Measurements from ENCODE around the gene CYP3A7. TPM values are rescaled to one million over a fixed set of nuclear protein-coding genes. Genes with fewer than 3 reads are reported as not detected.

The CYP3A7 gene
- total and polyA plus RNA-seq, 9 donors: 0.04 to 0.36 (median 0.29) TPM; not detected in 3

DNA sequence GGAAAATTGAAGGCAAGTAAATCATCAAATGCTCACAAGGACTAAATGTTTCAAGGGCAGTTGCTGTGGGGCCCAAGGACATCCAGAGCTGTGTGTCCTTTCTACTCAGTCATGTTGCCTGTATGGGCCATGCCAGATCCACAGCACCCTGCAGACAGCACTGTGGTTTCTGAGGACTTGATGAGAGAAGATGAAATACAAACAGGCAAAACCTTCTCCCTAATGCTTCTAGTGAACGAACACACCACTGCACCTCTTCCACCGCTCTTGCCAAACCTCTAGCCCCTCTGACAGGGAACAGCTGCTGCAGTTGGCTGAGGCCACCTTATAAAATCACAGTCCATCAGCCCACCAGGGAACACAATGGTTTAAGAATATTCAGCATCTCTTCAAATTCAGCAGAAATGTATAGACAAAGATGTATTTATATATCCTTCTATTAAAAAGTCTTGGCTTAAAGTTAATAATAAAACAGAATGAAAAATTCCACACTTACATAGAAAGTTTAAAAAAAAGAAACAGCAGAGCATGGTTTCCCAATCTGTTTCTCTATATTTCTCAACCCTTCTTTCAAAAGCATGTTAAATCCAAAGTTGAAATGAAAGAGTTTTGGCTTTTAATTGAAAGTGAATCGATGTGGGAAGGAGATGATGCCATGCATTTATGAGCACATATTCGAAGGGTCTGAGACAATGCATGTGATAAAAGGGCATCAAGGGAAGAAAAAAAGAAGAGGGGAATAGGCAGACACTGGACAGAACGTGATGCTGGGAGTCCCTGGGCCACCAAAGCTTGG lies 14.0 kb downstream of the CYP3A7 start:
- TF ChIP-seq EP300 (IDR thresholded peaks at IDR 0.05) (no peak), POLR2A (IDR thresholded peaks at IDR 0.05) (no peak)
- TF ChIP-seq, protein P1, sequence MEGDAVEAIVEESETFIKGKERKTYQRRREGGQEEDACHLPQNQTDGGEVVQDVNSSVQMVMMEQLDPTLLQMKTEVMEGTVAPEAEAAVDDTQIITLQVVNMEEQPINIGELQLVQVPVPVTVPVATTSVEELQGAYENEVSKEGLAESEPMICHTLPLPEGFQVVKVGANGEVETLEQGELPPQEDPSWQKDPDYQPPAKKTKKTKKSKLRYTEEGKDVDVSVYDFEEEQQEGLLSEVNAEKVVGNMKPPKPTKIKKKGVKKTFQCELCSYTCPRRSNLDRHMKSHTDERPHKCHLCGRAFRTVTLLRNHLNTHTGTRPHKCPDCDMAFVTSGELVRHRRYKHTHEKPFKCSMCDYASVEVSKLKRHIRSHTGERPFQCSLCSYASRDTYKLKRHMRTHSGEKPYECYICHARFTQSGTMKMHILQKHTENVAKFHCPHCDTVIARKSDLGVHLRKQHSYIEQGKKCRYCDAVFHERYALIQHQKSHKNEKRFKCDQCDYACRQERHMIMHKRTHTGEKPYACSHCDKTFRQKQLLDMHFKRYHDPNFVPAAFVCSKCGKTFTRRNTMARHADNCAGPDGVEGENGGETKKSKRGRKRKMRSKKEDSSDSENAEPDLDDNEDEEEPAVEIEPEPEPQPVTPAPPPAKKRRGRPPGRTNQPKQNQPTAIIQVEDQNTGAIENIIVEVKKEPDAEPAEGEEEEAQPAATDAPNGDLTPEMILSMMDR (IDR thresholded peaks at IDR 0.05): no peak
- WGBS, 3 donors: 35 to 41% (median 40%) methylated on average over 5 of the region's 5 CpGs
- Histone ChIP-seq H3K4me3 (no peak overlapping the region), H3K4me1 (ENCODE audit: insufficient read depth) (no peaks in the 10 kb centered on the region), H3K9me3 (peaks cover 0 to 3% of the 10 kb centered on the region in 2 donors), H3K27me3 (no peaks in the 10 kb centered on the region), H3K36me3 (no peaks in the 10 kb centered on the region), H3K27ac (no peak overlapping the region)
- DNase-seq: peak in 1 of 5 donors; percentile 14
- intact Hi-C loops (cut with DNase I): no loop called here

DNA sequence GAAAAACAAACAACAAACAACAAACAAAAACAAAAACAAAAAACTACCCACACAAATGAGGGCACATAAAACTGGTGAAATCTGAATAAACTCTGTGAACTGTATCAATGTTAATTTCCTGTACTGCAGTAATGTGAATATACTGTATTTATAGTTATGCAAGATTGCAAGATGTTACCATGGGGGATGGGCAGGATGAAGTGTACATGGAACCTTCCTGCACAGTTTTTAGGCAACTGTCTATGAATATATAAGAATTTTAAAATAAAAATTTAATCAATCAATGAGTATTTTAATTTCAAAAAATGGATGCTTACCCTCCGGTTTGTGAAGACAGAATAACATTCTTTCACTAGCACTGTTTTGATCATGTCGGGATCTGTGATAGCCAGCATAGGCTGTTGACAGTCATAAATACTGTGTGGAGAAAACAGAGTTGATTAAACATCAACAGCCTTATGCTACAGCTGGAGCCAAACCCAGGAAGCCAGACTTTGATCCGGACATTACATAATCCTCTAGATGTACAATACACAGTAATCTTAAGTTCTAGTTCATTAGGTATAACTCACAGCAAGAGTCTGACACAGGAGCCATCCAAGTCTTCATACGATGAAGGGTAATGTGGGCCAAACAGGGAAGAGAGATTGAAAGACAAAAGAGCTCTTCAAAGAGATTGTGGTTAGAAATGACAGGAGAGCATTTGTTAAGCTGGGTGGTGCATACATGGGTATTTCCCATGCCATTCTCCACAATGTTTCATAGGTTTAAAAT lies 14.8 kb downstream of the CYP3A7 start:
- H3K4me3 ChIP-seq: no peak overlapping the region
- H3K4me1 ChIP-seq (ENCODE audit: insufficient read depth): no peaks in the 10 kb centered on the region
- H3K27ac ChIP-seq: no peak overlapping the region
- no peak for DNase-seq
- TF ChIP-seq EP300 (IDR thresholded peaks at IDR 0.05) (no peak), POLR2A (IDR thresholded peaks at IDR 0.05) (no peak)
- TF ChIP-seq, protein P1 (IDR thresholded peaks at IDR 0.05): no peak
- 15 to 24% (median 17%) methylated on average over 4 of the region's 4 CpGs for WGBS, 3 donors
- no peaks in the 10 kb centered on the region for H3K36me3 ChIP-seq
- peaks cover 0 to 3% of the 10 kb centered on the region in 2 donors for H3K9me3 ChIP-seq
- H3K27me3 ChIP-seq: no peaks in the 10 kb centered on the region
- intact Hi-C loops (cut with DNase I): no loop called here

DNA sequence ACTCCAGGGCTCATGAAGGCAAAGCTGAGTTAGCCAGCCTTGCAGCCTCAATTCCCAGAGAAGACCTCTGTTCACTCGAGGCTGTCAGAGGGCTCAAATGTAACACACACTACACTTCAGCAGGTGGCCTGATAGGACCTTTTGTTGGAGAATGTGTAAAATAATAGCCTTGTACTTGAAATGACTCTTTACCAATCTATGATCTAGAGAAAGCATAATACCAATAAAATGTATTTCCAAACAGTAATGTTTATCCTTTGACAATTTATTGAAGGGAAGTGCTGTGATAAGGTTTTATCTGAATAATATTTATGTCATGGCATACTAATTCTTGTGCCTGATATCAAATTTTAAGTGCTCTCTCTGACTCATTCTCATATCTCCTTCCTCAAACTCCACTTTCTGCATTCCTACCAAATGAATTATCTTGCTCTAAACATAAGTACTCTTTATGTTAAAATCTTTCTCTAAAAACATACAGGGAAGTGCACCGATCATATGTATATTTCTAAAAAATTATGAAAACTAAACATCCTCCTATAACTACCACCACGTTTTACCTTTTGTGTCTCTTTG lies 20.9 kb downstream of the CYP3A7 start:
- Histone ChIP-seq H3K27ac (no peak overlapping the region), H3K36me3 (no peaks in the 10 kb centered on the region), H3K27me3 (no peaks in the 10 kb centered on the region), H3K9me3 (no peaks in the 10 kb centered on the region), H3K4me3 (no peak overlapping the region), H3K4me1 (ENCODE audit: insufficient read depth) (no peaks in the 10 kb centered on the region)
- DNase-seq: no peak
- no peak for TF ChIP-seq POLR2A (IDR thresholded peaks at IDR 0.05)
- TF ChIP-seq EP300 (IDR thresholded peaks at IDR 0.05): no peak
- TF ChIP-seq, protein P1 (IDR thresholded peaks at IDR 0.05): no peak
- intact Hi-C loops (cut with DNase I): no loop called here
- 76 to 79% (median 79%) methylated on average over 3 of the region's 3 CpGs for WGBS, 3 donors

DNA sequence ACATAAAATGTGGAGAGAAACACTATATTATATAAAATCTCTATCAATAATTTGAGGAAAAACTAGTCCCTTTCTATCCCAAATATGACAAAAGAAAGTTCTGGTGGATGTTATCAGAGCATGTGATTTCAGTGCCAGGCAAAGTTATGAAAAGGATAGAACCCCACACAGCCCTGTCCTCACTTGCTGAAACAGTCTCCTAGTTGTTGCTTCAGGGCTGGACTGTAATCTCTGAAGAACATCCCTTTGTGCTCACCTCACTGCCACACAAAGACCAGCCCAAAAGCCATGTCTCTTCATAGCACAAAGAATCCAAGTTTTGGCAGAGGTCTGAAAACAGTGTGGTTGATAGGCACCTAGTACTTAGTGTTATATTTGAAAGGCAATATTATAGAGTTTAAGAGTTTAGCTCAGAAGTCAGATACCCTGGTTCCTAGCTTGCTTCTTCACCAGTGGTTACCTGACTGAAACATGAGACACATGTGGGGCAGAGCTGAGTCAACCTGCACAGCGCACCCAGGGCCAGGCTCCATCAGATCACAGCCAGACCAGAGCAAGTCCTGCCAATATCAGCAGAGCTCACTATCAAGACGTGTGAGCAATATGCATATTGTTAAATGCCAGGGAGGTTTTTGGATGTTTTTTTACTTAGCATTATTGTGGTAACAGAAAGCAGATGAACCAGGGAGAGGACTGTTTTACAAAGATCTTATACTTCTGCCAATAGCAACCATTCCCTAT lies 25.0 kb downstream of the CYP3A7 start:
- 66 to 73% (median 71%) methylated on average over 2 of the region's 2 CpGs for WGBS, 3 donors

More for the DNA sequence above, 25.0 kb downstream of the CYP3A7 start:
- Histone ChIP-seq H3K36me3 (no peaks in the 10 kb centered on the region), H3K9me3 (peaks cover 0 to 4% of the 10 kb centered on the region in 2 donors), H3K4me3 (no peak overlapping the region), H3K27me3 (no peaks in the 10 kb centered on the region), H3K27ac (no peak overlapping the region), H3K4me1 (ENCODE audit: insufficient read depth) (no peaks in the 10 kb centered on the region)
- intact Hi-C loops (cut with DNase I): no loop called here
- no peak for TF ChIP-seq EP300 (IDR thresholded peaks at IDR 0.05)
- no peak for TF ChIP-seq POLR2A (IDR thresholded peaks at IDR 0.05)
- TF ChIP-seq, protein P1 (IDR thresholded peaks at IDR 0.05): no peak
- no peak for DNase-seq
